ENCODE measurements around the gene ZNF618.

GRCh38 chr9:114053246-114054005 lies 177.3 kb downstream of the ZNF618 start:
- TF ChIP-seq, protein P1, sequence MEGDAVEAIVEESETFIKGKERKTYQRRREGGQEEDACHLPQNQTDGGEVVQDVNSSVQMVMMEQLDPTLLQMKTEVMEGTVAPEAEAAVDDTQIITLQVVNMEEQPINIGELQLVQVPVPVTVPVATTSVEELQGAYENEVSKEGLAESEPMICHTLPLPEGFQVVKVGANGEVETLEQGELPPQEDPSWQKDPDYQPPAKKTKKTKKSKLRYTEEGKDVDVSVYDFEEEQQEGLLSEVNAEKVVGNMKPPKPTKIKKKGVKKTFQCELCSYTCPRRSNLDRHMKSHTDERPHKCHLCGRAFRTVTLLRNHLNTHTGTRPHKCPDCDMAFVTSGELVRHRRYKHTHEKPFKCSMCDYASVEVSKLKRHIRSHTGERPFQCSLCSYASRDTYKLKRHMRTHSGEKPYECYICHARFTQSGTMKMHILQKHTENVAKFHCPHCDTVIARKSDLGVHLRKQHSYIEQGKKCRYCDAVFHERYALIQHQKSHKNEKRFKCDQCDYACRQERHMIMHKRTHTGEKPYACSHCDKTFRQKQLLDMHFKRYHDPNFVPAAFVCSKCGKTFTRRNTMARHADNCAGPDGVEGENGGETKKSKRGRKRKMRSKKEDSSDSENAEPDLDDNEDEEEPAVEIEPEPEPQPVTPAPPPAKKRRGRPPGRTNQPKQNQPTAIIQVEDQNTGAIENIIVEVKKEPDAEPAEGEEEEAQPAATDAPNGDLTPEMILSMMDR (IDR thresholded peaks at IDR 0.05; ENCODE audit: low read depth, low read length, poor library complexity, severe bottlenecking) = no peak
- no peak for TF ChIP-seq EZH2phosphoT487 (IDR thresholded peaks at IDR 0.05; ENCODE audit: borderline replicate concordance, low read length)
